B cell (primary cell): ENCODE measurements around the gene MPHOSPH6. TPM values are rescaled to one million over a fixed set of nuclear protein-coding genes. Genes with fewer than 3 reads are reported as not detected.

Experiments
- ATAC-seq: fragments of 200-7000 bp; cut with Tn5 transposase; one replicate; pipeline ENCODE4 v1.10.0; 2021; ENCODE audit warnings: low read depth, mild to moderate bottlenecking, moderate number of reproducible peaks, moderate library complexity
- CTCF ChIA-PET: fragments of 350-600 bp; sonication (Branson Sonifier 250); formaldehyde crosslinking; loops from one replicate; lab custom pipeline; 2021; ENCODE audit warnings: antibody characterized with exemption, inconsistent platforms; lab: Charles Lee
- POLR2A ChIA-PET: fragments of 350-600 bp; sonication (Branson Sonifier 250); formaldehyde crosslinking; loops from one replicate; lab custom pipeline; 2021; ENCODE audit warnings: antibody characterized with exemption; lab: Charles Lee
- DNase-seq: peaks from one replicate; pipeline ENCODE4 v3.0.0; 2013
- H2AFZ ChIP-seq: 2 replicates; pipeline ENCODE4 v1.6.1; 2012; ENCODE audit warnings: mild to moderate bottlenecking, low read depth, low read length; ENCODE audit not compliant: insufficient read depth, poor library complexity, severe bottlenecking
- H3K27ac ChIP-seq, 2 donors: 1 replicate in 1 of 2; 2 replicates in 1 of 2; pipeline ENCODE4 v1.5.1; 2012 to 2013; ENCODE audit warnings: low read length in 2 of 2, mild to moderate bottlenecking in 2 of 2, moderate library complexity in 1 of 2
- H3K27me3 ChIP-seq, 4 experiments: fragments of 200-600 bp in 1 of 4; sonication (generic) in 1 of 4; replicated peaks in 1 of 4; 1 replicate in 2 of 4; 2 replicates in 2 of 4; pipeline versions ENCODE4 v1.6.1 to v1.7.0; 2013 to 2016; ENCODE audit warnings: low read length in 3 of 4, mild to moderate bottlenecking in 2 of 4, mixed read lengths in 1 of 4, moderate library complexity in 1 of 4; ENCODE audit not compliant: insufficient read depth in 4 of 4, control insufficient read depth in 3 of 4; ENCODE audit errors: control extremely low read depth in 1 of 4
- H3K36me3 ChIP-seq, 2 experiments: replicated peaks in 1 of 2; 1 replicate in 1 of 2; 2 replicates in 1 of 2; pipeline versions ENCODE4 v1.6.1 to v1.7.1; 2013; ENCODE audit warnings: low read length in 1 of 2; ENCODE audit not compliant: insufficient read depth in 2 of 2, control insufficient read depth in 1 of 2; ENCODE audit errors: control extremely low read depth in 1 of 2, extremely low read depth in 1 of 2
- H3K4me1 ChIP-seq, 2 donors: fragments of 200-600 bp in 1 of 2; sonication (generic) in 1 of 2; 1 replicate in 1 of 2; 2 replicates in 1 of 2; pipeline versions ENCODE4 v1.5.1 to v1.6.1; 2013 to 2017; ENCODE audit warnings: low read length in 2 of 2; ENCODE audit not compliant: control insufficient read depth in 2 of 2, insufficient read depth in 2 of 2
- H3K4me2 ChIP-seq: replicated peaks from 2 replicates; pipeline ENCODE3; 2012; ENCODE audit warnings: mild to moderate bottlenecking, low read depth, low read length; ENCODE audit not compliant: poor library complexity, severe bottlenecking
- H3K4me3 ChIP-seq, 5 experiments: fragments of 200-600 bp in 1 of 5; sonication (generic) in 1 of 5; 1 replicate in 3 of 5; 2 replicates in 2 of 5; pipeline versions ENCODE4 v1.5.1 to v1.7.0; 2011 to 2016; ENCODE audit warnings: low read length in 4 of 5, mild to moderate bottlenecking in 4 of 5, low read depth in 2 of 5, control low read depth in 1 of 5, moderate library complexity in 1 of 5; ENCODE audit not compliant: insufficient read depth in 1 of 5; ENCODE audit errors: control extremely low read depth in 1 of 5, extremely low read depth in 1 of 5
- H3K79me2 ChIP-seq: fragments of 200-600 bp; sonication (generic); one replicate; pipeline ENCODE4 v1.6.0; 2016; ENCODE audit warnings: low read length; ENCODE audit not compliant: control insufficient read depth, insufficient read depth
- H3K9ac ChIP-seq: fragments of 200-600 bp; sonication (generic); 2 replicates; pipeline ENCODE4 v1.6.1; 2017; ENCODE audit warnings: mild to moderate bottlenecking, low read length, moderate library complexity
- H3K9me3 ChIP-seq, 3 donors: one replicate each; pipeline versions ENCODE4 v1.6.1 to v1.7.1; 2013; ENCODE audit warnings: low read length in 2 of 3; ENCODE audit not compliant: control insufficient read depth in 2 of 3, insufficient read depth in 1 of 3; ENCODE audit errors: control extremely low read depth in 1 of 3
- H4K20me1 ChIP-seq: 2 replicates; pipeline ENCODE4 v1.6.0; 2012; ENCODE audit warnings: mild to moderate bottlenecking, low read length; ENCODE audit not compliant: insufficient read depth, control insufficient read depth, poor library complexity, severe bottlenecking
- H3K27ac Mint-ChIP-seq: one replicate; pipeline ENCODE4 v1.8.0; 2021; ENCODE audit warnings: mixed read lengths
- H3K27me3 Mint-ChIP-seq: one replicate; pipeline ENCODE4 v1.8.0; 2021; ENCODE audit warnings: mixed read lengths
- H3K4me1 Mint-ChIP-seq: one replicate; pipeline ENCODE4 v1.8.0; 2021; ENCODE audit warnings: mixed read lengths
- H3K4me3 Mint-ChIP-seq: one replicate; pipeline ENCODE4 v1.8.0; 2021; ENCODE audit warnings: mixed read lengths
- H3K9me3 Mint-ChIP-seq: one replicate; pipeline ENCODE4 v1.8.0; 2022; ENCODE audit warnings: mixed read lengths; ENCODE audit not compliant: insufficient read depth
- CTCF ChIP-seq: fragments of 200-600 bp; IDR thresholded peaks from one replicate; pipeline ENCODE4 v1.8.0; 2022; ENCODE audit warnings: antibody characterized with exemption, mild to moderate bottlenecking
- EZH2 ChIP-seq: IDR thresholded peaks from 2 replicates; pipeline ENCODE4 v1.6.1; 2012; ENCODE audit warnings: borderline replicate concordance, low read depth, mild to moderate bottlenecking, moderate library complexity, low read length; ENCODE audit not compliant: insufficient read depth, poor library complexity, severe bottlenecking
- WGBS: methylation state at CpG from one replicate; pipeline ENCODE4 v1.1.5; 2013; ENCODE audit warnings: missing lambda C conversion rate; ENCODE audit not compliant: insufficient coverage; 5-methylcytosine and 5-hydroxymethylcytosine counted together
- intact Hi-C: fragments of 100-400 bp; cut with micrococcal nuclease; formaldehyde crosslinking; loops from one replicate; pipeline ENCODE4 v1.10.0; 2022
- polyA plus RNA-seq: library from polyadenylated mRNA; depleted of rRNA; stranded (reverse); fragments of >200 nt; gene quantifications from 2 replicates; pipeline ENCODE4 v1.2.3, GENCODE V29; 2012
- total RNA-seq, 2 donors: library from RNA; stranded (reverse); fragments of 120-200 nt in 1 of 2; gene quantifications; 1 replicate in 1 of 2; 2 replicates in 1 of 2; pipeline versions ENCODE4 v1.2.3 to v1.2.4, GENCODE V29; 2013 to 2022

Gene MPHOSPH6
- total and polyA plus RNA-seq, 2 donors (not counting 1 experiment from before 2014, with no cell fraction given) = 4.6 to 20.4 TPM

GRCh38 chr16:82138478-82139285 is 31.3 kb downstream of the MPHOSPH6 start:
- Mint-ChIP-seq H3K4me3 (no peak overlapping the region), H3K9me3 (no peaks in the 10 kb centered on the region), H3K4me1 (no peaks in the 10 kb centered on the region), H3K27ac (no peak overlapping the region), H3K27me3 (no peaks in the 10 kb centered on the region)
- Histone ChIP-seq H3K4me2 (no peak overlapping the region), H3K27ac (no peak overlapping the region), H3K9me3 (no peaks in the 10 kb centered on the region), H3K4me3 (no peak overlapping the region), H4K20me1 (no peaks in the 10 kb centered on the region), H3K4me1 (no peaks in the 10 kb centered on the region), H2AFZ (no peak overlapping the region), H3K9ac (no peak overlapping the region), H3K36me3 (peaks cover 0 to 5% of the 10 kb centered on the region in 2 experiments), H3K27me3 (no peaks in the 10 kb centered on the region), H3K79me2 (no peaks in the 10 kb centered on the region)
- ATAC-seq = no peak
- DNase-seq = no peak
- ChIA-PET POLR2A (no interaction called here), CTCF (no interaction called here)
- TF ChIP-seq EZH2 (no peak), CTCF (no peak)
- intact Hi-C loops = no loop called here
- 93% methylated on average over 11 of the region's 15 CpGs for WGBS

- Histone ChIP-seq H3K27ac (no peak overlapping the region), H3K9ac (no peak overlapping the region), H4K20me1 (no peaks in the 10 kb centered on the region), H3K4me3 (no peak overlapping the region), H3K27me3 (no peaks in the 10 kb centered on the region), H3K4me2 (no peak overlapping the region), H2AFZ (no peak overlapping the region), H3K9me3 (no peaks in the 10 kb centered on the region), H3K79me2 (no peaks in the 10 kb centered on the region), H3K36me3 (peaks cover 0 to 5% of the 10 kb centered on the region in 2 experiments), H3K4me1 (no peaks in the 10 kb centered on the region)
- no peak overlapping the region for H3K27ac Mint-ChIP-seq
- no peaks in the 10 kb centered on the region for H3K4me1 Mint-ChIP-seq
- no peak for TF ChIP-seq CTCF
- no peak for TF ChIP-seq EZH2
- WGBS = no CpG with 5 or more reads among the region's 3 CpGs
- no peaks in the 10 kb centered on the region for H3K27me3 Mint-ChIP-seq
- no peaks in the 10 kb centered on the region for H3K9me3 Mint-ChIP-seq
- ChIA-PET POLR2A (no interaction called here), CTCF (no interaction called here)
- DNase-seq = no peak
- H3K4me3 Mint-ChIP-seq = no peak overlapping the region
- ATAC-seq = no peak
- intact Hi-C loops = no loop called here
Measured at GRCh38 chr16:82137822-82138167, 32.2 kb downstream of the MPHOSPH6 start.
